IPS-11a (cell line): Measurements from ENCODE around the gene ABHD13.

Experiments
- H3K4me3 ChIP-seq: one replicate; pipeline ENCODE4 v1.5.1; 2013; ENCODE audit warnings: low read depth, low read length, control low read depth

Gene ABHD13

DNA sequence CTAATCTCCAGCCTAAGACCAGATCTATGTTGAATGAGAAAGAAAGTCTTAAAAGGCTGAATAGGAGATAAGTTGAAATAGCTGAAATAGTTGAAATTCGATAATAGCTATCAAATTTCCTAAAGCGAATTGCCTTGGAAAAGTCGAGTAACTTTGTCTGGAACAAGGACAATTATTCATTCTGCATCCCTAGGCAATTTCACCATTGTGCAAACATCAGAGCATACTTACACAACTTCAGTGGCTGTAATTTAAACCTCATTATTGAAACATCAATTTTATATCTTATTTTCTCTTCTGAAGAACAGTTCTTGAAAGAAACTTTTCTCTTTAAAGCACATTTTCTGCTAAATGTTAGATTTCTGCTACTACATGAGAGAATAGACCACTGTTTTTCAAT lies 64.9 kb downstream of the ABHD13 start:
- H3K4me3 ChIP-seq = no peak overlapping the region
